ENCODE results near the gene FGF8. TPM values are rescaled to one million over a fixed set of nuclear protein-coding genes. Genes with fewer than 3 reads are reported as not detected.
A peak's percentile ranks its signal among the peaks of the same experiment; 100 is the strongest.

The FGF8 gene
- total RNA-seq, 1 experiment from 2014 or later, result not detected

DNA sequence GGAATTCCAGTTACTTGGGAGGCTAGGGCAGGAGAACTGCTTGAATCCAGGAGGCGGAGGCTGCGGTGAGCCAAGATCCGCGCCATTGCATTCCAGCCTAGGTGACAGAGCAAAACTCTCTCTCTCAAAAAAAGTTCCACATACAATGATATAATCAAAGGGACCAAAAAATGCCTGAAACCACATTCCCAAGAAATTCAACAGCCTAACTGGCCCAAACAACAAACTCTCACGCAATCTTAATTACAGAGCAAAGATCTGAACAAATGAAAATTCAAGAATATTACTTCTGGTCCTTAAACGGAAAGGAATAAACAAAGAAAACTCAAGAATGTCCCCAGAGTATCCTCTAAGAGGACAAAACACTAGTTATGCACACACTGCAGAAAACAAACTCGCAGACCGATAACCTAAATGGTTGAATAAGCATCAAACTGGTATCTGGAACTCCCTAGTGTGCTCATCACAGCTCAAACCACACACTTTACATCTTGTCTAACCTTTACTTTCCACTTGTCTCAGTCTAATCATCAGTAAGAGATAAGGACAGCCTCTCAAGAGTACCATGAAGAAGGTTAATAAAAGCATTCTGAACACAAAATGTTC lies 38.7 kb upstream of the FGF8 start:
- H3K4me3 ChIP-seq, result peak overlapping the region; percentile 77; the same call in 1 of the 2 replicates
- H3K4me1 ChIP-seq (replicated peaks; ENCODE audit: insufficient read depth), result peaks cover 26% of the 10 kb centered on the region
- H3K79me2 ChIP-seq (ENCODE audit: low read depth), result peaks cover 77% of the 10 kb centered on the region
- TF ChIP-seq, protein P1, sequence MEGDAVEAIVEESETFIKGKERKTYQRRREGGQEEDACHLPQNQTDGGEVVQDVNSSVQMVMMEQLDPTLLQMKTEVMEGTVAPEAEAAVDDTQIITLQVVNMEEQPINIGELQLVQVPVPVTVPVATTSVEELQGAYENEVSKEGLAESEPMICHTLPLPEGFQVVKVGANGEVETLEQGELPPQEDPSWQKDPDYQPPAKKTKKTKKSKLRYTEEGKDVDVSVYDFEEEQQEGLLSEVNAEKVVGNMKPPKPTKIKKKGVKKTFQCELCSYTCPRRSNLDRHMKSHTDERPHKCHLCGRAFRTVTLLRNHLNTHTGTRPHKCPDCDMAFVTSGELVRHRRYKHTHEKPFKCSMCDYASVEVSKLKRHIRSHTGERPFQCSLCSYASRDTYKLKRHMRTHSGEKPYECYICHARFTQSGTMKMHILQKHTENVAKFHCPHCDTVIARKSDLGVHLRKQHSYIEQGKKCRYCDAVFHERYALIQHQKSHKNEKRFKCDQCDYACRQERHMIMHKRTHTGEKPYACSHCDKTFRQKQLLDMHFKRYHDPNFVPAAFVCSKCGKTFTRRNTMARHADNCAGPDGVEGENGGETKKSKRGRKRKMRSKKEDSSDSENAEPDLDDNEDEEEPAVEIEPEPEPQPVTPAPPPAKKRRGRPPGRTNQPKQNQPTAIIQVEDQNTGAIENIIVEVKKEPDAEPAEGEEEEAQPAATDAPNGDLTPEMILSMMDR (conservative IDR thresholded peaks at IDR 0.05), result no peak
- TF ChIP-seq EZH2 (IDR thresholded peaks at IDR 0.05; ENCODE audit: low read depth), result no peak
- intact Hi-C loops (cut with micrococcal nuclease; ENCODE audit: unreplicated experiment), result no loop called here
- H3K4me2 ChIP-seq, result peak overlapping the region; percentile 99
- no peaks in the 10 kb centered on the region for H3K27me3 ChIP-seq (ENCODE audit: insufficient read depth, low read depth)
- H3K9me3 ChIP-seq (ENCODE audit: insufficient read depth, low read depth), result no peaks in the 10 kb centered on the region
- peaks cover 14% of the 10 kb centered on the region; the same call in 1 of the 2 replicates for H3K36me3 ChIP-seq (ENCODE audit: low read depth)
- H3K9me2 ChIP-seq (ENCODE audit: insufficient read depth), result no peaks in the 10 kb centered on the region
- ChIA-PET POLR2A (ENCODE audit: unreplicated experiment) (no interaction called here), CTCF (no interaction called here)
- no TSS peak for BruUV-seq (replicated peaks)
- H3F3A ChIP-seq (ENCODE audit: insufficient read depth, low read depth), result peaks cover 8% of the 10 kb centered on the region; the same call in 1 of the 2 replicates
- H3K27ac ChIP-seq, result no peak overlapping the region
- DNase-seq, result no peak
- H4K20me1 ChIP-seq (ENCODE audit: insufficient read depth), result peaks cover 52% of the 10 kb centered on the region
- H2AFZ ChIP-seq, result no peak overlapping the region

DNA sequence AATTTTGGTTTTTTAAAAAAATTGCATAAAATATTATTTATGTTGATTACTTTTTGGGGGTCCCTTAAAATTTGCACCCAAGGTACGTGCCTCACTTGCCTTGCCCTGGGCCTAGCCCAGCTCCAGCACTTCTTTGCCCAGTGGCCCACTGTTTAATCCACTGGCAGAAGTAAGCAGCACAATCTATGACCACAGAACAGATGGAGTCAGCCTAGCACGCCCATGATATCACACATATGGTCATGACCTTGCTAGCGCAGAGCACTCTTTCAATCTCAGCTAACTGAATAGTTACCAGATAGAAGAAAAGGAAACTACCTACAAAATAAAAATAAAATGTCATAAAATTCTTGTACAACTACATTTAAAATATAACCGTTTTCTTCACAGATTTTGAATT lies 36.7 kb upstream of the FGF8 start:
- ChIA-PET POLR2A (ENCODE audit: unreplicated experiment) (interaction anchor here (0.8 kb wide), 1 partner anchor 714 kb away, joined by 4 read pairs; no protein-coding TSS in a partner anchor), CTCF (no interaction called here)
- H4K20me1 ChIP-seq (ENCODE audit: insufficient read depth), result peaks cover 56% of the 10 kb centered on the region
- no peaks in the 10 kb centered on the region for H3K27me3 ChIP-seq (ENCODE audit: insufficient read depth, low read depth)
- peaks cover 71% of the 10 kb centered on the region for H3K79me2 ChIP-seq (ENCODE audit: low read depth)
- no TSS peak for BruUV-seq (replicated peaks)
- no peak overlapping the region for H3K4me2 ChIP-seq
- H3K4me3 ChIP-seq, result no peak overlapping the region
- 0 out of 2 replicates have a peak, but pooled peaks cover 4% of the 10 kb centered on the region for H3F3A ChIP-seq (ENCODE audit: insufficient read depth, low read depth)
- no peaks in the 10 kb centered on the region for H3K9me3 ChIP-seq (ENCODE audit: insufficient read depth, low read depth)
- DNase-seq, result no peak
- intact Hi-C loops (cut with micrococcal nuclease; ENCODE audit: unreplicated experiment), result no loop called here
- TF ChIP-seq, protein P1 (conservative IDR thresholded peaks at IDR 0.05), result no peak
- TF ChIP-seq EZH2 (IDR thresholded peaks at IDR 0.05; ENCODE audit: low read depth), result no peak
- peaks cover 16% of the 10 kb centered on the region; the same call in 1 of the 2 replicates for H3K36me3 ChIP-seq (ENCODE audit: low read depth)
- H3K9me2 ChIP-seq (ENCODE audit: insufficient read depth), result no peaks in the 10 kb centered on the region
- no peak overlapping the region for H2AFZ ChIP-seq
- peaks cover 18% of the 10 kb centered on the region for H3K4me1 ChIP-seq (replicated peaks; ENCODE audit: insufficient read depth)
- H3K27ac ChIP-seq, result no peak overlapping the region

DNA sequence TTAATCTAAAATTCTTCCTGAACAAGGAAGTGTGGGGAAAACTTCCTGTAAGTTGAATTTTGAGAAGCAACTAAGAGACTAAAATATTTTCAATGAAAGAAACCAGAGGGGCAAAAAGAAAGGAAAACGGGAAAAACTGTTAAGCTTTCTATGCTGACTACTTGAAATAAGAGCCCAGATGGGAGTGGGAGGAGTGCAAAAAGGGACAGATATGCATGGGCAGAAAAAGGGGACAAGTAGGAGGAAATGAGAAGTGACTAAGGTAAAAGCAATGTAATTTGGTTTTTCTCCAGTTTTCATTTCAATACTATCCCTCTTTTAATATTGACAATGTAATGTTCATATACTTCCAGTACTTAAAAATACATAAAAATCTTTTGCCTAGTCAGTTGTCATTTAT lies 31.2 kb upstream of the FGF8 start:
- Histone ChIP-seq H3K27ac (no peak overlapping the region), H3K4me2 (no peak overlapping the region), H3K36me3 (ENCODE audit: low read depth) (peaks cover 19% of the 10 kb centered on the region; the same call in 1 of the 2 replicates), H3K79me2 (ENCODE audit: low read depth) (peaks cover 17% of the 10 kb centered on the region), H3K9me3 (ENCODE audit: insufficient read depth, low read depth) (no peaks in the 10 kb centered on the region), H3K4me3 (no peak overlapping the region), H3K9me2 (ENCODE audit: insufficient read depth) (no peaks in the 10 kb centered on the region), H3K27me3 (ENCODE audit: insufficient read depth, low read depth) (no peaks in the 10 kb centered on the region), H3F3A (ENCODE audit: insufficient read depth, low read depth) (no peaks in the 10 kb centered on the region), H2AFZ (no peak overlapping the region), H4K20me1 (ENCODE audit: insufficient read depth) (peaks cover 6% of the 10 kb centered on the region; the same call in 1 of the 2 replicates), H3K4me1 (replicated peaks; ENCODE audit: insufficient read depth) (no peaks in the 10 kb centered on the region)
- BruUV-seq (replicated peaks), result no TSS peak
- intact Hi-C loops (cut with micrococcal nuclease; ENCODE audit: unreplicated experiment), result no loop called here
- TF ChIP-seq, protein P1 (conservative IDR thresholded peaks at IDR 0.05), result no peak
- DNase-seq, result no peak
- POLR2A ChIA-PET (ENCODE audit: unreplicated experiment), result no interaction called here
- CTCF ChIA-PET, result no interaction called here
